NT2/D1 (cell line): Measurements from ENCODE around the gene ACAP3.

Experiments
- DNase-seq: peaks from one replicate; pipeline ENCODE4 v3.0.0-alpha.2; 2011; ENCODE audit warnings: low read depth, low spot score
- H3K27me3 ChIP-seq: 2 replicates; pipeline ENCODE4 v1.6.0; 2011; ENCODE audit warnings: mild to moderate bottlenecking; ENCODE audit not compliant: insufficient read length, insufficient read depth
- H3K36me3 ChIP-seq: 2 replicates; pipeline ENCODE4 v1.6.1; 2011; ENCODE audit warnings: mild to moderate bottlenecking, low read length, mixed read lengths; ENCODE audit not compliant: insufficient read depth, insufficient read length
- H3K4me1 ChIP-seq: 2 replicates; pipeline ENCODE4 v1.5.1; 2011; ENCODE audit not compliant: insufficient read depth, insufficient read length
- H3K4me3 ChIP-seq: 2 replicates; pipeline ENCODE4 v1.5.1; 2011; ENCODE audit warnings: low read depth; ENCODE audit not compliant: insufficient read length
- H3K9ac ChIP-seq: 2 replicates; pipeline ENCODE4 v1.6.0; 2011; ENCODE audit warnings: low read depth; ENCODE audit not compliant: insufficient read length
- H3K9me3 ChIP-seq: 2 replicates; pipeline ENCODE4 v1.5.1; 2011; ENCODE audit warnings: mild to moderate bottlenecking, low read length; ENCODE audit not compliant: insufficient read depth
- SUZ12 ChIP-seq: IDR thresholded peaks from 2 replicates; pipeline ENCODE4 v1.6.1; 2011; ENCODE audit not compliant: insufficient read length, insufficient read depth; ENCODE audit errors: extremely low read depth
- YY1 ChIP-seq: IDR thresholded peaks from 2 replicates; pipeline ENCODE4 v1.6.1; 2011; ENCODE audit not compliant: insufficient read length, insufficient read depth
- ZNF274 ChIP-seq: IDR thresholded peaks from 2 replicates; pipeline ENCODE4 v1.6.1; 2011; ENCODE audit warnings: mild to moderate bottlenecking, low read depth, low read length

The ACAP3 gene

GRCh38 chr1:1331068-1331965 is 23.6 kb upstream of the ACAP3 start, which contains the start of gene TAS1R3:
TAS1R3 (plus strand) TSS chr1:1331280; CDS start chr1:1331346, 66 bp downstream.
- H3K9me3 ChIP-seq: no peaks in the 10 kb centered on the region

GRCh38 chr1:1330366-1331067 is 22.8 kb upstream of the ACAP3 start:
- H3K36me3 ChIP-seq: peaks cover 21% of the 10 kb centered on the region
- H3K4me1 ChIP-seq: peaks cover 6% of the 10 kb centered on the region
- no peaks in the 10 kb centered on the region for H3K27me3 ChIP-seq
- H3K4me3 ChIP-seq: no peak overlapping the region
- no peak overlapping the region for H3K9ac ChIP-seq
- no peaks in the 10 kb centered on the region for H3K9me3 ChIP-seq
- TF ChIP-seq ZNF274 (no peak), SUZ12 (no peak), YY1 (no peak)
- no peak for DNase-seq

More at GRCh38 chr1:1331068-1331965, 23.6 kb upstream of the ACAP3 start, which contains the start of gene TAS1R3:
- H3K4me3 ChIP-seq: no peak within 1 kb of the TSS
- no peak for DNase-seq
- peaks cover 4% of the 10 kb centered on the region for H3K4me1 ChIP-seq
- H3K9ac ChIP-seq: no peak within 1 kb of the TSS
- peaks cover 22% of the 10 kb centered on the region for H3K36me3 ChIP-seq
- no peak for TF ChIP-seq YY1
- TF ChIP-seq ZNF274: no peak
- TF ChIP-seq SUZ12: no peak
- H3K27me3 ChIP-seq: no peaks in the 10 kb centered on the region

- Histone ChIP-seq H3K9me3 (no peaks in the 10 kb centered on the region), H3K9ac (no peak overlapping the region), H3K36me3 (peaks cover 15% of the 10 kb centered on the region), H3K4me1 (peaks cover 7% of the 10 kb centered on the region), H3K4me3 (no peak overlapping the region), H3K27me3 (no peaks in the 10 kb centered on the region)
- TF ChIP-seq YY1 (no peak), SUZ12 (no peak), ZNF274 (no peak)
- DNase-seq: no peak
Measured at GRCh38 chr1:1329304-1330210, 21.8 kb upstream of the ACAP3 start.

DNA sequence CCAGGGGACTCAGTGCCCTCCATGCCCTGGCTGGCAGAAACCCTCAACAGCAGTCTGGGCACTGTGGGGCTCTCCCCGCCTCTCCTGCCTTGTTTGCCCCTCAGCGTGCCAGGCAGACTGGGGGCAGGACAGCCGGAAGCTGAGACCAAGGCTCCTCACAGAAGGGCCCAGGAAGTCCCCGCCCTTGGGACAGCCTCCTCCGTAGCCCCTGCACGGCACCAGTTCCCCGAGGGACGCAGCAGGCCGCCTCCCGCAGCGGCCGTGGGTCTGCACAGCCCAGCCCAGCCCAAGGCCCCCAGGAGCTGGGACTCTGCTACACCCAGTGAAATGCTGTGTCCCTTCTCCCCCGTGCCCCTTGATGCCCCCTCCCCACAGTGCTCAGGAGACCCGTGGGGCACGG is 20.5 kb upstream of the ACAP3 start:
- Histone ChIP-seq H3K9me3 (no peaks in the 10 kb centered on the region), H3K4me1 (peaks cover 7% of the 10 kb centered on the region), H3K9ac (no peak overlapping the region)

DNA sequence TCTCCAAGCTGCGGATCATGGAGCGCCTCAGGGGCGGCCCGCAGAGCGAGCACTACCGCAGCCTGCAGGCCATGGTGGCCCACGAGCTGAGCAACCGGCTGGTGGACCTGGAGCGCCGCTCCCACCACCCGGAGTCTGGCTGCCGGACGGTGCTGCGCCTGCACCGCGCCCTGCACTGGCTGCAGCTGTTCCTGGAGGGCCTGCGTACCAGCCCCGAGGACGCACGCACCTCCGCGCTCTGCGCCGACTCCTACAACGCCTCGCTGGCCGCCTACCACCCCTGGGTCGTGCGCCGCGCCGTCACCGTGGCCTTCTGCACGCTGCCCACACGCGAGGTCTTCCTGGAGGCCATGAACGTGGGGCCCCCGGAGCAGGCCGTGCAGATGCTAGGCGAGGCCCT is 19.6 kb upstream of the ACAP3 start:
- Histone ChIP-seq H3K4me1 (peaks cover 7% of the 10 kb centered on the region), H3K9ac (no peak overlapping the region), H3K4me3 (no peak overlapping the region)

More for the DNA sequence above, 20.5 kb upstream of the ACAP3 start:
- Histone ChIP-seq H3K36me3 (peaks cover 11% of the 10 kb centered on the region), H3K27me3 (no peaks in the 10 kb centered on the region), H3K4me3 (no peak overlapping the region)
- no peak for DNase-seq
- TF ChIP-seq YY1: no peak
- no peak for TF ChIP-seq SUZ12
- no peak for TF ChIP-seq ZNF274

DNA sequence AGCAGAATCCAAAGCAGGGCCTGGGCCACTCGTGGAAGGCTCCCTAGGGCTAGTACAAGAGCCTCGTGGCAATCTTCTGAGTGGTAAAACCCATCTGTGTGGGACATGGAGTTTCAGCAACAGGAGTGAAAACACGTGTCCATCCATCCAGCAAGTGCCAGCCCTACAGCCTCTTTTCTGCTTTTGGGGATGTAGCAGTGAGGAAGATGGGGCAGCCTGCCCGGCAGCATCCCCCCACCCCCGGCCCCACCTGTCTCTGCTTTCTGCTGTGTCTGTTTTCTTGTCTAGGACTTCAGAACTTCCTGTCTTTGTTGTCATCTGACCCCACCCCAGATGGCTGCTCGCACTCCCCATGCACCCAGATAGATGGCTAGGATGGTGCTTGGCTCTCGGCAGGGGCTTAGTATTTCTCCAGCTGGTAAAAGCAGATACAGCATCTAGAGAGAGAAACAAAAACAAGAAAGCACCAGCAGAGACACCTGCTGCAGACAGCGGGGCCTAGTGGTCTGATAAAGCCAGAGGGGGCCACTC is 18.4 kb upstream of the ACAP3 start:
- no peak overlapping the region for H3K9ac ChIP-seq
- H3K4me3 ChIP-seq: no peak overlapping the region
- H3K36me3 ChIP-seq: peaks cover 27% of the 10 kb centered on the region
- no peaks in the 10 kb centered on the region for H3K27me3 ChIP-seq
- H3K4me1 ChIP-seq: peaks cover 12% of the 10 kb centered on the region
- no peak for TF ChIP-seq SUZ12
- no peak for TF ChIP-seq YY1
- no peak for TF ChIP-seq ZNF274
- no peak for DNase-seq
- no peaks in the 10 kb centered on the region for H3K9me3 ChIP-seq

More for the DNA sequence above, 19.6 kb upstream of the ACAP3 start:
- TF ChIP-seq SUZ12: no peak
- no peak for TF ChIP-seq YY1
- no peak for TF ChIP-seq ZNF274
- Histone ChIP-seq H3K27me3 (no peaks in the 10 kb centered on the region), H3K9me3 (no peaks in the 10 kb centered on the region), H3K36me3 (peaks cover 17% of the 10 kb centered on the region)
- DNase-seq: no peak
